GM21360 (cell line): Measurements from ENCODE around the gene HMGB1.

Source experiments
- ATAC-seq: cut with Tn5 transposase; IDR thresholded peaks from one replicate; pipeline ENCODE4 v1.9.1; 2021; ENCODE audit warnings: mild to moderate bottlenecking, moderate library complexity; ENCODE audit not compliant: unreplicated experiment

HMGB1 gene

DNA sequence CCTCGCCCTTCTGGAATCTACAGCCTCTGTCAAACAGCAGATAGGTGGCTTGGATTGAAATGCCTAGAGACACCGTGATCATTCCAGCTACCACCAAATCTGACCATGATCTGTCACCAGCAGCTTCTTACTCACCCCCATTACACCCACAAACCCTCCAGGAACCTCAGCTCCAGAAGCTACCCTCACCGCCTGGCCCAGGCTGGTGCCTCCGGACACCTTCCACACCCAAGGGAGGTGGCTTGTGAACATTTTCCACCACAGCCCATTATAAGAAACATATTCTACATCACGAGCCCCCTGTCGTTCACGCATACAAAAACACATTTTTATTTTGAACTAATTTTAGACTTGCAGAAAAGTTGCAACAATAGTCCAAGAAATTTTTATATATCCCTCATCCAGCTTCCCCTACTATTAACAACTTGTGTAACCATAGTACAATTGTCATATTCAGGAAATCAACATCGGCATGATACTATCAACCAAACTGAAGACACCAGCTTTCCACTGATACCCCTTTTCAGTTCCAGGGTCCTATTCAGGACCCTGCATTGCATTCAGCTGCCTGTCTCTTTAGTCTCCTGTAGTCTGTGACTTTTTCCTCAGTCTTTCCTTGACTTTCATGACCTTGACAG lies 58.8 kb downstream of the HMGB1 start:
- ATAC-seq, result no peak
